Inflammatory macrophage treated with lipopolysaccharide for 1 hour (primary cell): ENCODE results near the gene CDC73.
"Not testable (repeated sequence)": the region's sequence is repeated elsewhere in the genome, so short reads cannot be mapped to it uniquely, and the experiment has no call there.

Experiments
- DNase-seq, 2 donors: peaks; one replicate each; pipeline ENCODE4 v3.0.0-alpha.2; 2020 to 2022

Gene CDC73

DNA sequence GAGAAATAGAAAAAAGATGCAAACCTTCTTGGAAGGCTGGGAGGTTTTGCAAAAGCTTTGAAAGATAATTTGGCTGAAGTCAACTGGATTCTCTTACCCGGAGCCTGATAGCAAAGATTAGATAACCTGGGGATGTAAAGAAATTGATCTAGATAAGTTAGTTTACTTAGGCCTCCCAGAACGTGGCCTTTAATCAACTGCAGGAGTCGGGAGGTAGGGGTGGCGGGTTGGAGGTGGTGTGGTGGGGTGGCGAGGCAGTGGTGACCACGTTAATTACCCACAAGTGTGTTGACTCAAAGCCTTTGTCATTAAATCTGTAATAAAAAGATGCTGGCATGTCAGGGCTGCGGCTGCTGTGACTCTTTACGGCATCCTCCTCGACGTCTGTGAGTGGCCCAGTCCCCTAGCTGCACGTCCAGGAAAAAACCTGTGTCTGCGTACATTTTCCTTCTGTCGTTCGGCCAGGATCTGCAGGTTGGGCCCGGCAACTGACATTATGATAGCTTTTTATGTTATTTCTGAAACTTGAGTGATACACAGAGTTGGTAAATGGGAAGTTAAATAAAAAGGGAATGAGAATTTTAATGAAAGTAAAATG lies 115.6 kb downstream of the CDC73 start:
- DNase-seq, result no peak

DNA sequence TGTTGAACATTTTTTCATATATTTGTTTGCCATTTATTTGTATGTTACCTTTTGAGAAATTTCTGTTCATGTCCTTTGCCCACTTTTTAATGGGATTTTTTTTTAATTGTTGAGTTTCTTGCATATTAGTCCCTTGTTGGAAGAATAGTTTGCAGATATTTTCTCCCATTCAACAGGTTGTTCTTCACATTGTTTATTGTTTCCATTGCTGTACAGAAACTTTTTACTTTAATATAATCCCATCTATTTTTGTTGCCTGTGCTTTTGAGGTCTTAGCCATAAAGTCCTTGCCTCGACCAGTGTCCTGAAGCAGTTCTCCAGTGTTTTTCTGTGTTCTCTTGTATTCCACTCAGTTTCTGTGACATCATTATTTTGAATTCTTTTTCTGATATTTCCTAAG lies 118.8 kb downstream of the CDC73 start:
- no peak for DNase-seq

DNA sequence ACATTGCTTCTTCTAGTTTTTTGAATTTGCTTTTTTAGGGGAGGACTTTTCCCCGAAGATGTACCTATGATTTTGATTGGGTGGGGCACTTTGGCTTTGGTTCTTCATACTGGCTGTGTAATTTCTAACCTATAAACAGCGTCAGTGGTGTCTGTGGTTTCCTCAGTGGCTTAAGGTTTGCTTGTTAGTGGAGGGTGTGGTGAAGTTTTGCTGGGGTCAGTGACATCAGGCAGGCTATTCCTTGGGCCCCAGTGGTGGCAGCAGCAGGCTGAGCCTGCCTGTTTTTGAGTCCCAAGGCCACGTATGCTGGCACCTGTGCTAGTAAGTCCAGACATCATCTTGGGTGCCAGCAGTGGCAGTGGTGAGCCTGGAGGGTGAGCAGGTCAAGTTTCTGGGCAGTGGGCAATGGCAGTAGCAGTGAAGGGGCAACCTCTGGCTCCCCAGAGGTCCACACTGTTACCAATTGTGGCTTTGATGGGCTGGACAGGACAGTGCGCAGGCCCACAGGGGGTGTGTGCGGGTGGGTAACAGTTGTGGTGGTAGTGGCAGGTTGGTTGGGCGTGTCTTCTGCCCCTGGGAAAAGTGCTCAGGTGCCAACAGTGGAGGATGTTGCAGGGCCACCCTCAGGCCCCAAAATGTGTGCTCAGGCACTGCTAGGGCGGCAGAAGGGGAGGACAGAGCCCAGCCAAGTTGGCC lies 119.4 kb downstream of the CDC73 start:
- DNase-seq, result no peak

DNA sequence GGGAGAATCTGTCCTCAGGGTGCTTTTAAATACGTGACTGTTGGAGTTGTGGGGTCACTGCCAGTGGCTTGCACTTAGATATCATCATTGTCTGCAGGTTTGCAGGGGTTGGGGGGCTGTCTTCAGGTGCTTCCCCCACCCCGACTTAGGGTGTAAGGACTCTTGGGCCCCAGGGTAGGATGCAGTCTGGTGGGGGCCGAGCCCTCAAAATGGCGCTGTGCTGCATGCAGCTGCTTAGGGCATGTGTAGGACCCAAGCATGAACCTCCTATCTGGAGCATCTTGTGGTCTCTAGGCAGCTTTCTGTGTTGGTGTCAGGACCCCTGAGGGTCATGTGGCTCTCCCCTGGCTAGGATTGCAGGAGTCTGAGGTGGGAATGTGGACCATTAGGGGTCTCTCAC lies 120.2 kb downstream of the CDC73 start:
- no peak for DNase-seq

DNA sequence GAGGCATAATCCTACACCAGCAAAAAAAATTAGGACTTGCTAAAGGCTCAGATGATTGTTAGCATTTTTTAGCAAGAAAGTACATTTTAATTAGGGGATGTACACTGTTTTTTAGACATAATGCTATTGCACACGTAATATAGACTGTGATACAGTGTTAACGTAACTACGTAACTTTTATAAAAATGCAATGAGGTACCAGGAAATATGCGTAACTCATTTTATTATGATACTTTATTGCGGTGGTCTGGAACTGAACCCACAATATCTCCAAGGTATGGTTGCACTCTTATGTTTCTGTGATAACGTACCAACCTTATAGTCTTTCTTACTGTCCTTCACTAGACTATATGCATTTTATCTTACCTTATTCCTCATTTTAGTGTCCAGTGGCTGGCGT lies 127.4 kb downstream of the CDC73 start:
- DNase-seq, result no peak

DNA sequence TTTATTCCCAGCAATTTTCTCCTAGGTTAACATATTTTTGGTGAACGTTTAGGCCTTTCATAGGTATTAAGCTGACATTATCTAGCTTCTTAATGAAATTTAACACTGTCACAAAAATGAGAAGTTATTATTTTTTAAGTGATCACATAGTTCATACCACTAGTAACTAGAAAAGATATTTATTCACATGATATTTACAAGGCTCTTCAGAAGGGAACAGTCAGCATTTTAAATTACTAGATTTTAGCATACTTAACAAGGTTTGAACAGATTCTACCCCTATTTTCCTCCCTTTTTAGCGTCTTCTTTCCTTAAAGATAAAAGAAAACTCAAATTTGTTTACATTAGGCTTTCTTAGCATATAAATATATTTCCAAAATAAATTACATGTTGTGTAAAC lies 130.1 kb downstream of the CDC73 start:
- DNase-seq, result no peak

DNA sequence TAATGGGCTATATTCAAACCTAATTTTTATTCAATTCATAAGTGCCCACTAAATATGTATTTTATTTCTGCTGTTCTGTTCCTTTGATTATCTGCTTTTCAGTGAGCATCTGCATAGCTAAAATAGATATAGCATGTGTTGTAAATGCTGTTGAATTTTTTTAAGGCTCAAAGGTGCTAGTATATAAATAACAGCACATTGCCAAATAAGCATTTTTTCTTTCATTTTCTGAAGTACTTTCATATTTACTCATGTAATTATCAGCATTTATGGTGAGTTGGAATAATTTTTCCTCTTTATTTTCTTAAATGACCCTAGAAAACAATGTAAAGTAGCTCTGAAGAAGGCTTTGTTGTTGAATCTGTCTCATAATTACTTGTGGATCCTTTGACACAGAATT lies 134.2 kb downstream of the CDC73 start:
- DNase-seq, result no peak

DNA sequence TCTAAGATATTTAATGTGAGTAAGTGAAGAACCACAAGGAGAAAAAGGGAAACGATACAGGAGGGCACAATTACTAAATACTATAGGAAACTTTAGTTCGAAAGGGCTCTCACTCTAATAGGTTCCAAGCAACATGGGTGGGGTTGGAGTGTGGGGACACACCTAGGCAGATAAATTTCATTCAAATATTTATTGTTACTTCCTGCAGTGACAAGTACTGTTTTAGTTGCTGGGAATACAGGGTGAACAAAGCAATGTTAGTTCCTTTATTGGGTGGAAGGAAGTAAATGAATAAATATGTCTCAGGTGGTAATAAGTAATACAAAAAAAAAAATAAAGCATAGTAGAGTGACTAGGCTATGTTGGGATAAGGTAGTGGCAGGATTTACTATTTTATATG lies 137.8 kb downstream of the CDC73 start:
- DNase-seq, result no peak

DNA sequence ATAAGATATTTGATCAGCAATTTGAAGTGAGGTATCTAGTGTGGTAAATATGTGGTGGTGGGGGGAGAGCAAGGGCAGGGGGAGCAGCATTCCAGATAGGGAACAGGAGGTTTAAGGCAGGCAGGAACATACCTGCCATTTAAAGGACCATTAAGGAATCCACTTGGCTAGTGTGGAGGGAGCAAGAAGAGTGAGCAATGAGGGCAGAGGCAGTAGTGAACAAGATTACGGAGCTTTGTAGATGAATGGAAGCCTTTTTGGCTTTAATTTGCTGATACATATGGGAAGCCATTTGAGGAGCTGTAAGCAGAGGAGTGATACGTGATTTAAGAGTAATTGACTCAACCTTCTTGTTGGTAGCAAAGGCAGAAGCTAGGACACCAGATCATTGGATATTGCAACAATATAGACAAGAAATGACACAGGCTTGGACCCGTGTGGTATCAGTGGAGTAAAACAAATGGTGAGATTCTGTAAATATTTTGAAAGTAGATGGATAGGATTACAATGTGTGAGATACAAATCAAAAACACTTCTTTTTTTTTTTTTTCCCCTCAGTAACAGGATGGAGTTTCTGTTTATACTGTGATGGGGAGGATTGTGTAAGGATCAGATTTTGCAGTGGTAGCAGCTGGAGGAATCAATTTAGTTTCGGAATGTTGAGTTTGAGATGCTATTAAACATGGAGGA lies 138.4 kb downstream of the CDC73 start:
- DNase-seq, result no peak

DNA sequence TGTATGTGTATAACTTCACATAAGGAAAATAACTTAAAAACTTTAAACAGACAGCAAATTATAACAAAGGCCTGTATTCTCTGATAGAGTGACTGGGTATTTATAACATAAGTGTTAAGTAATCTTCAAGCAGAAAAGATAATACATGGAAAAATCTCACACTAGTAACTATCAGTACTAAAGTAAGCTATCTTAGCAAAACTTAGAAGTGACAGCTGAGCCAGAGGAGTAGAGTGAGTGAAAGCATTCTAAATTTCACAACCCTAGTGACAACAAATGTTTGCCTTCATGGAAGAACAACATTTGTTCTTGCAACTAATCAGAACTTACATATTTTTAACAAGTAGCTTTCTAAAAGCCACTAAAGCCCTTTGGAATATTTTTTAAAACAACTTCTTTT lies 139.1 kb downstream of the CDC73 start:
- DNase-seq, result no peak

DNA sequence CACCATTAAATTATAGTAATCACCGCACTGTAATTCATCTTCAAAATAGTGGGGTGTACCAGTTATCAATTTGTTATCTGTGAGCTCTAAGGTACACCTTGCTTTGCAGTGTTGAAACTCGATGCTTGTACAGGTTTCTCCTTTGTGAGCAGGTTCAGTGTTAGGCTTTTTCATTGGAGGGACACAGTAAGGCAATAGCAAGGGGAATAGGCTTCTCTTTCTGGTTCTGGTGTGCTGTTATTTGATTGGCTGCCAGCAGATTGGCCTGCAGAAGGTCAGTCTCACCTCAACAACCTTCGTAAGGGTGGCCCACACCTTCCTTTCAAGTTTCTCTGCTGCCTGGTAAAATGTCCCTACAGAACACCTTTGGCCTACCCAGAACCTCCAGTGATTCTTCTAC lies 140.8 kb downstream of the CDC73 start:
- DNase-seq, result no peak

DNA sequence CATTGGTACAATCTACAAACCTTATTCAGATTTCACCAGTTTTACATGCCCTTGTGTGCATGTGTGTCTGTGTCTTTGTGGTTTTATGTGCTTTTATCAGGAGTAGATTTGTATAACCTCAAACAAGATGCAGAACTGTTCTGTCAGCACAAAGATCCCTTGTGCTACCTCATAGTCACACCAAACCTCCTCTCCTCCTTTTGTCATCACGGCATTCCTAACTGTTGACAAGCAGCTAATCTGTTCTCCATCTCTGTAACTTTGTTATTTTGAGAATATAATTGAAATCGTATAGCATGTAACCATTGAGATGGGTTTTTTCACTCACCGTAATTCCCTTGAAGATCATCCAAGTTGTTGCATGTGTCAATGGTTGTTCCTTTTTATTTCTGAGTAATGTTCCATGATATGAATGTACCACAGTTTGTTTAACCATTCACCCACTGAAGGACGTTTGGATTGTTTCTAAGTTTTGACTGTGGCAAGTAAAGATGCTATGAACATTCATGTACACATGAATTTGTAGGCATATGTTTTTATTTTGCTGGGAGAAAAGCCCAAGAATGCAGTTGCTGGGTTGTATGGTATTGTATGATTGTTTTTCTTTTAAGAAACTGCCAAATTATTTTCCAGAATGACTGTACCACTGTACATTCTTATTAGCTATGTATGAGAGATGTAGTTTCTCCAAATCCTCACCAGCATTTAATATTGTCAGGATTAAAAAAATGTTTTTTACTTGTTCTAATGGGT lies 142.7 kb downstream of the CDC73 start:
- no peak for DNase-seq

DNA sequence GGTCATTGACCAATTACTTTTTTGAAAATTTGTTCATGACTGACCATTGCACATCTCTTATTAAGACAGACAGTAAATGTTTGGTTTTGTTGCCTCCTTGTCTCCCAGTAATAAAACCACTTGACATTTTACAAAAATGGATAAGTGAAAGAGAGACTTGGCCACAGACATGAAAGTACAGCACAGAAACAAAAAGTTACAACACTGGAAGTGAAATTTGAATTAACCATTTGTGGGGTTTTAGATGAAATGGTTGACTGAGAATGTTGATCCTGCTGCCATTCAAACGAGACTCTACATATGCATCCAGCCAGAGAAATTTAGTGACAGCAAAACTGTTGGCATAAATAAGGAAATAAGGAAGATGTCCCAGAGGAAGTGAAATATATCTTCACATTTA lies 143.9 kb downstream of the CDC73 start:
- no peak for DNase-seq

DNA sequence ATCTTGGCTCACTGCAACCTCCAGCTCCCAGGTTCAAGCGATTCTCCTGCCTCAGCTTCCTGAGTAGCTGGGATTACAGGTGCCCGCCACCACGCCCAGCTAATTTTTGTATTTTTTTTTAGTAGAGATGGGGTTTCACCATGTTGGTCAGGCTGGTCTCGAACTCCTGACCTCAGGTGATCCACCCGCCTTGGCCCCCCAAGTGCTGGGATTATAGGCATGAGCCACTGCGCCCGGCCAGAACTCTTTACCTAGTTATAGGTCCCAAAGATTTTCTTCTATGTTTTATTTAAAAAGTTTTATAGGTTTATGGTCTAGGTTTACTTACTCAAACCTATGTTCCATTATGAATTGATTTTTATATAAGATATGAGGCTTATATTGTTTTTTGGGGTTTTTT lies 145.0 kb downstream of the CDC73 start:
- DNase-seq, result not testable (repeated sequence)

DNA sequence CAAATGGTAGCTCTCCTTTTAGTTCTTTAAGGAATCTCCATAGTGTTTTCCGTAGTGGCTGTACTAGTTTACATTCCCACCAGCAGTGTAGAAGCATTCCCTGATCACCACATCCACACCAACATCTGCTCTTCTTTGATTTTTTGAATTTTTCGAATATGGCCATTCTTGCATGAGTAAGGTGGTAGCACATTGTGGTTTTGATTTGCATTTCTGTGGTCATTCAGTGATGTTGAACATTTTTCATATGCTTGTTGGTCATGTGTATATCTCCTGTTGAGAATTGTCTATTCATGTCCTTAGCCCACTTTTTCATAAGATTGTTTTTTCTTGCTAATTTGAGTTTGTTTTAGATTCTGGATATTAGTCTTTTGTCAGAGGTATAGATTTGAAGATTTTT lies 149.2 kb downstream of the CDC73 start:
- DNase-seq, result no peak

DNA sequence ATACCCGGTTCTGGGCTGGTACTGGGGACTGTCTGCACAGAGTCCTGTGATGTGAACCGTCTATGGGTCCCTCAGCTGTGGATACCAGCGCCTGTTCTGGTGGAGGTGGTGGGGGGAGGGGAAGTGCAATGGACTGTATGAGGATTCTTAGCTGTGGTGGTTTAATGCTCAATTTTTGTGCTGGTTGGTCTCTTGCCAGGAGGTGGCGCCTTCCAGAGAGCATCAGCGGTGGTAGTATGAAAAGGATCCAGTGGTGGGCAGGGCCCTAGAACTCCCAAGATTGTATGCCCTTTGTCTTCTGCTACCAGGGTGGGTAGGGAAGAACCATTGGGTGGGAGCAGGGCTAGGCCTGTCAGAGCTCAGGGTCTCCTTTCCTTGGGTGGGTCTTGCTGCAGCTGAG lies 153.9 kb downstream of the CDC73 start:
- DNase-seq, result no peak

DNA sequence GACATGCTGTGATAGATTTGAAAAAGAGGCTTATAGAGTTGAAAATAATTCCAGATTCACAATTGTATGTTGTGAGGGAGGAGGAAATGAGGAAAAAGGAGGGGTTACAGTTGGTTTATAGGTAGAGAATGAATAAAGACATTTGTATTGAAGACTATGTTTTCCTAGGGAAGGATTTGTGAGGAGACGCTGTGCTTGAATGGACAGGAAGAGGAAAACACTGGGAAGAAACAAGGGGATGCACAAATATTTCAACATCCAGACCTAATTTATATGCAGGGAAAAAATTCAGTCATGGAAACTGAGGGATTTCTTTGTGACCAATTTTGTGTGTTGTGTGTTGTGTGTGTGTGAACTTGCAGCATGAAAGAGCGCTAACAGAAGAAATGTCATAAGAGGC lies 157.1 kb downstream of the CDC73 start:
- no peak for DNase-seq

DNA sequence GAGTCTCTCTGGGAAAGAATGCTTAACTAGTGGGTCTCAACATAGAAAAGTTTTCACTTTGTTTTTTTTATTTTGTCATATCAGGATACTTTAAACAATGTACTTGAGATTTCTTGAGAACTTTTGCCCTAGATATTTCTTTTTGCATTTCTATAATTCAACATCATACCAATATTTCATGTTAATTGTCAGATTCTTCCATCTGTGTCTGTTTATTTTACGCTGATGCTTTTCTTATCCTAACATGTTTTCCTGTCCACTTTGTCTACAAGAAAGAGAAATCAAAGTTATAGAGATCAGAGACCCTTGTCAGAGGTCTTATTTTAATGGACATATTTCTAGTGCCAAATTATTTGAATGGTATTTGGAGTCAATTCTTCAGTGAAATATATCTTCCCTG lies 160.1 kb downstream of the CDC73 start:
- DNase-seq, result no peak

DNA sequence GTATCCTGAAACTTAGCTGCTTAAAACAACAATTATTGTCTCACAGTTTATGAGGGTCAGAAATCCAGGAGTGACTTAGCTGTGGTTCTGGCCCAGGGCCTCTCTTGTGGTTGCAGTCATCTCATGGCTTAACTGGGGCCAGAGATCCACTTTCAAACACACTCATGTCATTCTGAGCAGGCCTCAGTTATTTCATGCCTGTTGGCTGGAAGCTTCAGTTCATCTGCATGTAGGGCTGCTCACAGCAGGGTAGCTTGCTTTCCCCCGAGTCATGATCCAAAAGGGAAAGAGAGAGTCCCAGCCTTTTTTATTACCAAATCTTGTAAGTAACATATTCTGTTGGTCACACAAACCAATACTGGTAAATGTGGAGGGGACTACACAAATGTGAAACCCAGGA lies 161.2 kb downstream of the CDC73 start:
- no peak for DNase-seq

DNA sequence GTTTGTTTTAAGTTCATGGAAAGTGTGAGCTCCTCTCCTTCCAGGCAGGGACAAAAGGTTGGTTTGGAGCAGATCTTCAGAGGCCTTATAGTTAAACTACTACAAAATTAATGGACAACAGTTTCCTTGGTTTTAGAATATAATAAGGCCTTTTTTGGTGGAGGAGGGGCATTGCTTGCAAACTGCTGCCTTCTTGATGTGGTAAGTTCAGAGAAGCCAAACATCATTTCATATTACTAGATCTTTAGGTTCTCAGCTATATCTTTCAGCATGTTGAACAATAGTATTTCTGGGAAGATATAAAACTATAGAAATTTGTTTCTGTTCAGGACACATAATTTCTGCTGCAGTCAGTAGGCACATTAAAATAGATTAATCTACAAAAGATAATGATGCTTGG lies 162.4 kb downstream of the CDC73 start:
- DNase-seq, result no peak

DNA sequence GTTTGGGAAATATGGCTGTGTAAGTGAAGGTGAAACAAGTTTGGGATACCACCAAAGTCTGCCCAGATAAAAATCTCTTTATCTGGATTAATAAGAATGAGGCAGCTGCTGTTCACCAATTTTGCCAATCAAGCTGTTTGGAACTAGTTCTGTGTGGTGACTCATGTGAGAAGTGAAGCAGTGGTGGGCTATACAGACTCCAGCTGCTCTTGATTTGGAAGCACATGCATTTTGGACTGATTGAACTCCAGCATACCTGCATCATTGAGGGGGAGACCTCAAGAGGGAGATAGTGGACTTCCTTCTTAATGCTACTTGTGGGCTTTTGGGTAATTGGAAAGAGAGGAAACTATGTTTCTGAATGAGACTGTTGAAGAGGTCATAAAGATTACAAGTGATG lies 163.8 kb downstream of the CDC73 start:
- DNase-seq, result no peak

DNA sequence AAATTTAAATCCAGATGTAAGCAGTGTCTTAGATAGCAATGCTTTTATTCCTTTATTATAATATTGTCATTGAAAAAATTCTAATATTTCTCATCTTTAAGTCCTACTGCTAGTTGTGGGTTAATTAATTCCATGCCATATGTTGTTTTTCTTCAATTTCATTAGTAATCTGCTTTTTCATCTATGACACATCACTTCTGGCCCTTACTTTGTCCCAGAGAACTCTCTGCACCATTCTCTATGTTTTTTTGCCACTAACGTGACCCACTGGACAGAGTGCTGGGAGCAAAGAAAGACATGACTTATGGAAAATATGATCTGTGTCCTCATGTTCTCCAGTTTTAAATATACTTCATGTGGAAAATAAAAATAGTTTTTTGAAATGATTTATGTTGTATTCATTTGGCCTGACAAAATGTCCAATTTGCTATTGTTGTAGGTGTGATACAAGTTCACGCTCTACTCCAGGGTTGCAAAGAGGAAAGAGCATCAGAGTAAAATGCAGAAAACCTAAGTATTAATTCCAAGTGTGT lies 166.8 kb downstream of the CDC73 start:
- DNase-seq, result not testable (repeated sequence)

DNA sequence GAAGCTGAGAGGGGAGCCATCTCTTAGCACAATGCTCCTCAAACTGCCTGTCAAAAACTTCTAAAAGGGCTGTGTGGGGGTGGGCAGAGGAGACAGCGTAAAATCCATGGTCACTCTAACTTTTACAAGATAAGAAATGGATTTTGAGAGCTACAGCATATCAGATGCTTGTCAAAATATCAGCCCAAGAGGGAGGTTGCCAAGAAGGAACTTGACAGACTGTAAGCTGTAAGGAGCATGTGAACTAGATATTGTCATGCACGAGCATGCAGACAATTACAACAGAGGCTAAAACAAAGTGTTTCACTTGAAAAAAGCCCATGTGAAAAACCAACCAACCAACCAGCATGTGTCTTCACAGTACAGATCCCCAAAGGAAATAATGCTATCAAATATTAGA lies 171.9 kb downstream of the CDC73 start:
- no peak for DNase-seq

DNA sequence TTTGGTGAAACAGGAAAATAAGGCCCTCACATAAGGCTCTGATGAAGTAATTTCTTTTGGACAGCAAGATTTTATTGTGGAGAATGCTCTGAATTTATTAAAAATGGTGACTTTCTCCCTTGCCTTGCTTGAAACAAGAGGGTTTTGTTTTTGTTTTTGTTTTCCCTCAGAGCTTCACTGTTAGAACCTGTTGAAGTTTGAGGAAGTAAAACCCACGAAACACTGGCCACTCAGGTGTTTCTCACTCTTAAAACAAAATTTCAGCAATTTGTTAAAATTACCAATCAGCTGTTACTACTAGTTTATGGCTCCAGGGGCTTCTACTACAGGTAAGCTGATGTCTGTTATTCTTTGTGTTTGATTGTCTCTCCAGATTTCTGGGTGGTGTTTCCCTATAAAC lies 177.2 kb downstream of the CDC73 start:
- DNase-seq, result no peak
